Neuron (in vitro differentiated cells): Measurements from ENCODE around the gene REXO4.

Source experiments
- H2AFZ ChIP-seq: one replicate; pipeline ENCODE4 v1.6.1; 2013; ENCODE audit warnings: low read depth, mild to moderate bottlenecking, inconsistent platforms, low read length, moderate library complexity
- H3K27me3 ChIP-seq: one replicate; pipeline ENCODE4 v1.6.1; 2013; ENCODE audit warnings: low read length; ENCODE audit not compliant: insufficient read depth
- H3K36me3 ChIP-seq: one replicate; pipeline ENCODE4 v1.6.1; 2013; ENCODE audit warnings: low read length; ENCODE audit not compliant: insufficient read depth
- H3K4me1 ChIP-seq: one replicate; pipeline ENCODE4 v1.6.1; 2013; ENCODE audit warnings: low read length; ENCODE audit not compliant: insufficient read depth
- H3K4me3 ChIP-seq: 2 replicates; pipeline ENCODE4 v1.5.1; 2013; ENCODE audit warnings: mild to moderate bottlenecking, low read length, moderate library complexity
- H3K9me3 ChIP-seq: one replicate; pipeline ENCODE4 v1.6.1; 2013; ENCODE audit warnings: low read length

The REXO4 gene

DNA sequence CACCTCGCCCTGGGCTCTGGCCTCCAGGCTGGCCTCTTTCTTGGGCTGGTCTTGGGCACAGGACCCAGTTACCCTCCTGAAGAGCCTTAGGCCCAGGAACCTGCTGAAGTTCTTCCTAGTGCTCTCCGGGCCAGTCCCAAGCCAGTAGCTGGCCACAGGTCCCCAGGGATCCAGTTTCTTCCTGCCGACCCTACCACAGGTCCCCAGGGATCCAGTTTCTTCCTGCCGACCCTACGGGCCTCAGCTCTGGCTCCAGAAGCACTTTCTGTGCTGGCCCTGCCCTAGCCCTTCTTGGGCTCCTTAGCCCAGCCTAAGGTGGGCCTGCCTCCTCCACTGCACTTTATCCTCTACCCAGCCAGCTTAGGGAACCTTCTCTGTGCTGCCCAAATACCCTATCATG is 23.8 kb upstream of the REXO4 start:
- H3K9me3 ChIP-seq: no peaks in the 10 kb centered on the region
- H2AFZ ChIP-seq: no peak overlapping the region
- H3K27me3 ChIP-seq: no peaks in the 10 kb centered on the region
- no peak overlapping the region for H3K4me3 ChIP-seq
- H3K4me1 ChIP-seq: no peaks in the 10 kb centered on the region
- H3K36me3 ChIP-seq: no peaks in the 10 kb centered on the region

GRCh38 chr9:133440874-133441273 is 23.1 kb upstream of the REXO4 start:
- H3K4me1 ChIP-seq: no peaks in the 10 kb centered on the region
- no peaks in the 10 kb centered on the region for H3K9me3 ChIP-seq
- no peak overlapping the region for H2AFZ ChIP-seq
- H3K4me3 ChIP-seq: no peak overlapping the region
- no peaks in the 10 kb centered on the region for H3K36me3 ChIP-seq
- H3K27me3 ChIP-seq: no peaks in the 10 kb centered on the region

DNA sequence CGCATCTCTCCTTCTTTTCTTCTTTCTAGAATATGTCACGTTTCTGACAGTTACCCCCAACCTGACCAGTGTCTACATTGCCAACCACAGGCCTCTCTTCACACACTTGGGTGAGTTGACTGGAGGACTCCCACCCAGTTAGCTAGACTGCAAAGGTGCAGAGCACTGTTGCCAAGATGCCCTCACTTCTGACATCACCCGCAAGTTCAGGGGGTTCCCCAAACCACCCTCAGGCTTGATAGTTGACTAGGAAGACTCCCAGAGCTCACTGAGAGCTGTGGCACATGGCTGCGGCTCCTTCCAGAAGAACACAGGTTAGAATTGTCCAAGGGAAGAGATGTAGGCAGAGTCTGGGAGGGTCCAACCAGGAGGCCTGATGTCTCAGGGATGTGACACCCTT is 21.5 kb upstream of the REXO4 start:
- no peaks in the 10 kb centered on the region for H3K9me3 ChIP-seq
- H3K27me3 ChIP-seq: no peaks in the 10 kb centered on the region
- no peak overlapping the region for H2AFZ ChIP-seq
- no peak overlapping the region for H3K4me3 ChIP-seq
- H3K36me3 ChIP-seq: no peaks in the 10 kb centered on the region
- H3K4me1 ChIP-seq: no peaks in the 10 kb centered on the region

GRCh38 chr9:133437753-133438531 is 20.1 kb upstream of the REXO4 start:
- Histone ChIP-seq H3K4me3 (no peak overlapping the region), H3K9me3 (no peaks in the 10 kb centered on the region), H2AFZ (no peak overlapping the region), H3K27me3 (no peaks in the 10 kb centered on the region), H3K36me3 (no peaks in the 10 kb centered on the region), H3K4me1 (no peaks in the 10 kb centered on the region)

GRCh38 chr9:133436681-133437080 is 18.9 kb upstream of the REXO4 start:
- no peak overlapping the region for H3K4me3 ChIP-seq
- no peaks in the 10 kb centered on the region for H3K36me3 ChIP-seq
- H3K9me3 ChIP-seq: no peaks in the 10 kb centered on the region
- no peaks in the 10 kb centered on the region for H3K27me3 ChIP-seq
- H2AFZ ChIP-seq: no peak overlapping the region
- no peaks in the 10 kb centered on the region for H3K4me1 ChIP-seq

GRCh38 chr9:133433351-133433843 is 15.6 kb upstream of the REXO4 start:
- Histone ChIP-seq H2AFZ (no peak overlapping the region), H3K27me3 (no peaks in the 10 kb centered on the region), H3K4me3 (no peak overlapping the region), H3K4me1 (no peaks in the 10 kb centered on the region), H3K36me3 (no peaks in the 10 kb centered on the region), H3K9me3 (no peaks in the 10 kb centered on the region)

DNA sequence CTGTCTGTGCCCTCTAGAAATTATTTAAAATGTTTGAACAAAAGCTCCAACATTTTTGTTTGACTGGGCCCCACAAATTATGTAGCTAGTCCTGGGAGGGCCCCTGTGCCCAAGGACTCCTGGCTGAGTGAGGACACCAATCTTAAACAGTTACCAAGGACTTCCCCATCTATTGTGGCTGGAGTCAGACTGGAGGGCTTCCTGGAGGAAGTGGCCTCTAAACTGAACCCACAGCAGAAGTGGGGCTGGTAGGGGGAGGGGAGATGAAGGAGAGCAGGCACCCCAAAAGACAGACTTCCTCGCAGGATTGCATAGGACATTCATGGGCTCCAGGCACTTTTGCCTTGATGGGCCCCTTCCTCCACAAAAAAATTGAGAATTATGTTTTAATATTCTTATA is 12.4 kb upstream of the REXO4 start:
- H3K4me1 ChIP-seq: no peaks in the 10 kb centered on the region
- H2AFZ ChIP-seq: no peak overlapping the region
- peaks cover 6% of the 10 kb centered on the region for H3K9me3 ChIP-seq
- H3K36me3 ChIP-seq: no peaks in the 10 kb centered on the region
- no peaks in the 10 kb centered on the region for H3K27me3 ChIP-seq
- H3K4me3 ChIP-seq: no peak overlapping the region

- no peaks in the 10 kb centered on the region for H3K27me3 ChIP-seq
- H3K9me3 ChIP-seq: peaks cover 6% of the 10 kb centered on the region
- no peak overlapping the region for H3K4me3 ChIP-seq
- H3K4me1 ChIP-seq: no peaks in the 10 kb centered on the region
- no peaks in the 10 kb centered on the region for H3K36me3 ChIP-seq
- H2AFZ ChIP-seq: no peak overlapping the region
These were observed 11.9 kb upstream of the REXO4 start for GRCh38 chr9:133429641-133430161.

- Histone ChIP-seq H3K9me3 (peaks cover 6% of the 10 kb centered on the region), H3K27me3 (no peaks in the 10 kb centered on the region), H2AFZ (no peak overlapping the region), H3K4me1 (no peaks in the 10 kb centered on the region), H3K4me3 (no peak overlapping the region), H3K36me3 (no peaks in the 10 kb centered on the region)
These were observed 11.4 kb upstream of the REXO4 start for GRCh38 chr9:133429214-133429613.

- Histone ChIP-seq H3K4me3 (no peak overlapping the region), H3K27me3 (no peaks in the 10 kb centered on the region), H3K9me3 (peaks cover 6% of the 10 kb centered on the region)
These were observed 10.8 kb upstream of the REXO4 start for GRCh38 chr9:133428617-133429101.

DNA sequence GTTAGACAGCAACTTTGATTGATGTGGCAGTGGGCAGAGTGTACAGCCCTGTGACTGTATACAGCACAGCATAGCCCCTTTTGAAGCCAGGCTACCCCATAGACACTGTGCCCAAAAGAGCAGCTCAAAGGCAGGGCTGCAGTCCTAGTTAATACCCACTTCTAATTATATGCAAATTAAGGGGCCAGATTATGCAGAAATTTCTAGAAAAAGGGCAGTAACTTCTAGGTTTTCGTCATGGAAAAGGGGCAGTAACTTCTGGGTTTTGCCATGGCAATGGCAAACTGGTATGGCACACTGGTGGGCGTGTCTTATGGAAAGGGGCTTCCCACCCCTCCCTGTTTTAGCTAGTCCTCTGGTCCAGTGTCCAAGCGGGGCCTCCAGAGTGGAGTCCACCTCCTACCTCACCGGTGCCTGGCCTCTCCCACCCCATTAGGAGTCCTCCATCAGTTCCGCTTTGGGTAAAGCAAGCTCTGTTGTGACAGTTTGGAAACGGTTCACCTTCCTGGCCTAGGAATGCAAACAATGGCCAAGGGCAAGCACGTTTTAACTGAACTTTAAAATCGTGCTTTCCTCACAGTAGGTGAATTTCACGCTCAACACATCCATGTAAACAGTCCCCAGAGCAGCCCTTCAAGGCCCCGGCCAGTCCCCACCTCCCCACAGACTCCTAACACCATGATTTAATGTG is 10.0 kb upstream of the REXO4 start:
- Histone ChIP-seq H2AFZ (no peak overlapping the region), H3K4me1 (no peaks in the 10 kb centered on the region), H3K9me3 (peaks cover 6% of the 10 kb centered on the region), H3K27me3 (no peaks in the 10 kb centered on the region), H3K4me3 (no peak overlapping the region), H3K36me3 (no peaks in the 10 kb centered on the region)

More at GRCh38 chr9:133428617-133429101, 10.8 kb upstream of the REXO4 start:
- H3K4me1 ChIP-seq: no peaks in the 10 kb centered on the region
- no peak overlapping the region for H2AFZ ChIP-seq
- no peaks in the 10 kb centered on the region for H3K36me3 ChIP-seq

- H3K4me1 ChIP-seq: no peaks in the 10 kb centered on the region
- H3K4me3 ChIP-seq: no peak overlapping the region
- H3K36me3 ChIP-seq: no peaks in the 10 kb centered on the region
- no peaks in the 10 kb centered on the region for H3K27me3 ChIP-seq
- H3K9me3 ChIP-seq: peaks cover 6% of the 10 kb centered on the region
- no peak overlapping the region for H2AFZ ChIP-seq
These were observed 8.2 kb upstream of the REXO4 start for GRCh38 chr9:133426011-133426410.

DNA sequence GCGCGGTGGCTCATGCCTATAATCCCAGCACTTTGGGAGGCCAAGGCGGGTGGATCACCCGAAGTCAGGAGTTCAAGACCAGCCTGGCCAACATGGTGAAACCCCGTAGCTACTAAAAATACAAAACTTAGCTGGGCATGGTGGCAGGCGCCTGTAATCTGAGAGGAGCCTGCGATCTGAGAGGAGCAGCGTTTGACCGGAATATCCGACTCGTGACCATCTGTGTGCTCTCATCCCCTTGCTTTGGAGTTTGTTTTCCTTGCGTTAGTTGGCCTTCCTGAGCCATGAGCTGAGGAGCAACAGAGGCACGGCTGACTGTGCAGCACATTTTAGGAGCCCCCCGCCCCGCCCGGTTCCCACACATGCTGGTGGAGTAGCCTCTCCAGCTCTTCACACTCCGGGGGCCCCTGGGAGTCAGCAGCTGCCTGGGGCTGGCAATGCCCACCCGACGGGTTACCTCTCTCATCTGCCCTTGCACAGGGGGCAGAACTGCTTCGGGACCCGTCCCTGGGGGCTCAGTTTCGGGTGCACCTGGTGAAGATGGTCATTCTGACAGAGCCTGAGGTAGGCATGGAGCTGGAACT is 7.3 kb upstream of the REXO4 start:
- Histone ChIP-seq H3K4me3 (no peak overlapping the region), H3K36me3 (no peaks in the 10 kb centered on the region), H2AFZ (no peak overlapping the region), H3K4me1 (no peaks in the 10 kb centered on the region), H3K27me3 (no peaks in the 10 kb centered on the region), H3K9me3 (peaks cover 6% of the 10 kb centered on the region)
